Gastroesophageal sphincter (tissue), 4 donors: ENCODE data around the gene KCNK5. TPM values are rescaled to one million over a fixed set of nuclear protein-coding genes. Genes with fewer than 3 reads are reported as not detected.

Source experiments
- ATAC-seq: fragments of 150-250 bp; one replicate; pipeline ENCODE4 v1.9.1; 2016; ENCODE audit warnings: mild to moderate bottlenecking, moderate library complexity
- H3K27ac ChIP-seq, 4 donors: fragments of 200-600 bp; sonication (generic) in 3 of 4; 1 replicate in 3 of 4; 2 replicates in 1 of 4; pipeline ENCODE4 v1.5.1; 2016 to 2019
- H3K27me3 ChIP-seq: fragments of 200-600 bp; sonication (generic); one replicate; pipeline ENCODE4 v1.5.1; 2019
- H3K36me3 ChIP-seq, 2 donors: fragments of 200-600 bp; sonication (generic); one replicate each; pipeline ENCODE4 v1.5.1; 2019; ENCODE audit warnings: control low read depth in 1 of 2
- H3K4me1 ChIP-seq, 3 donors: fragments of 200-600 bp; sonication (generic); 1 replicate in 2 of 3; 2 replicates in 1 of 3; pipeline ENCODE4 v1.5.1; 2016 to 2019; ENCODE audit warnings: control low read depth in 2 of 3
- H3K4me3 ChIP-seq, 2 donors: fragments of 200-600 bp; sonication (generic); one replicate each; pipeline ENCODE4 v1.5.1; 2019; ENCODE audit warnings: mild to moderate bottlenecking in 1 of 2, moderate library complexity in 1 of 2
- H3K9me3 ChIP-seq, 3 donors: fragments of 200-600 bp; sonication (generic); one replicate each; pipeline ENCODE4 v1.5.1; 2017 to 2019; ENCODE audit warnings: control low read depth in 2 of 3
- CTCF ChIP-seq, 4 experiments: fragments of 200-600 bp in 2 of 4; fragments of 450-650 bp in 2 of 4; sonication (generic) in 1 of 4; IDR thresholded peaks; one replicate each; pipeline ENCODE4 v1.5.1; 2017 to 2019; ENCODE audit warnings: antibody characterized with exemption in 4 of 4, mild to moderate bottlenecking in 2 of 4, moderate library complexity in 2 of 4
- EP300 ChIP-seq: sonication (generic); formaldehyde crosslinking; IDR thresholded peaks from one replicate; pipeline ENCODE4 v1.6.1; 2017; ENCODE audit warnings: antibody characterized with exemption, mild to moderate bottlenecking
- POLR2A ChIP-seq, 2 donors: fragments of 450-650 bp; IDR thresholded peaks; one replicate each; pipeline ENCODE4 v1.6.1; 2017; ENCODE audit warnings: antibody characterized with exemption in 2 of 2, mild to moderate bottlenecking in 2 of 2, moderate library complexity in 1 of 2
- POLR2AphosphoS5 ChIP-seq: sonication (generic); formaldehyde crosslinking; IDR thresholded peaks from one replicate; pipeline ENCODE4 v1.6.1; 2017; ENCODE audit warnings: antibody characterized with exemption
- WGBS, 2 donors: methylation state at CpG; one replicate each; pipeline ENCODE4 v1.1.5; 2018; ENCODE audit warnings: low coverage in 1 of 2; 5-methylcytosine and 5-hydroxymethylcytosine counted together
- total RNA-seq, 4 donors: library from RNA; depleted of rRNA; stranded (reverse); fragments of >200 nt; gene quantifications; one replicate each; pipeline ENCODE4 v1.1.0, GENCODE V29; 2016

The KCNK5 gene
- total RNA-seq, 4 donors from 2014 or later = 7.3 to 11.5 (median 8.0) TPM

- TF ChIP-seq EP300 (no peak), POLR2A (IDR thresholded peaks at IDR 0.05) (no peak)
- WGBS, 2 donors = 38% methylated on average over 3 of the region's 5 CpGs; no CpG with 5 or more reads in 1 of the 2 donors
These were observed 56.9 kb downstream of the KCNK5 start for GRCh38 chr6:39172377-39172757.

GRCh38 chr6:39171489-39172376 is 57.5 kb downstream of the KCNK5 start:
- no peak for ATAC-seq
- H3K4me3 ChIP-seq = no peak overlapping the region
- WGBS, 2 donors = 76 to 100% methylated on average over 1 to 3 of the region's 4 CpGs

More at GRCh38 chr6:39172377-39172757, 56.9 kb downstream of the KCNK5 start:
- peaks cover 0 to 26% (median 0%) of the 10 kb centered on the region in 3 donors for H3K9me3 ChIP-seq
- H3K36me3 ChIP-seq = no peaks in the 10 kb centered on the region
- ATAC-seq = no peak
- no peak overlapping the region for H3K27ac ChIP-seq
- peaks cover 10% of the 10 kb centered on the region for H3K27me3 ChIP-seq
- no peaks in the 10 kb centered on the region for H3K4me1 ChIP-seq
- no peak overlapping the region for H3K4me3 ChIP-seq

GRCh38 chr6:39170860-39171259 is 58.4 kb downstream of the KCNK5 start:
- no peak overlapping the region for H3K27ac ChIP-seq
- H3K27me3 ChIP-seq = peaks cover 25% of the 10 kb centered on the region
- peaks cover 0 to 18% (median 0%) of the 10 kb centered on the region in 3 donors for H3K9me3 ChIP-seq
- no peak overlapping the region for H3K4me3 ChIP-seq
- WGBS, 2 donors = 83 to 100% methylated on average over 1 to 3 of the region's 3 CpGs
- peaks cover 0 to 4% (median 0%) of the 10 kb centered on the region in 3 donors for H3K4me1 ChIP-seq
- TF ChIP-seq CTCF (IDR thresholded peaks at IDR 0.05) (no peak), POLR2AphosphoS5 (no peak), EP300 (no peak), POLR2A (IDR thresholded peaks at IDR 0.05) (no peak)
- H3K36me3 ChIP-seq = no peaks in the 10 kb centered on the region
- no peak for ATAC-seq

More at GRCh38 chr6:39171489-39172376, 57.5 kb downstream of the KCNK5 start:
- Histone ChIP-seq H3K36me3 (no peaks in the 10 kb centered on the region), H3K9me3 (peaks cover 0 to 20% (median 0%) of the 10 kb centered on the region in 3 donors), H3K4me1 (no peaks in the 10 kb centered on the region), H3K27me3 (peaks cover 16% of the 10 kb centered on the region), H3K27ac (no peak overlapping the region)
- no peak for TF ChIP-seq EP300
- no peak for TF ChIP-seq CTCF (IDR thresholded peaks at IDR 0.05)
- no peak for TF ChIP-seq POLR2AphosphoS5
- no peak for TF ChIP-seq POLR2A (IDR thresholded peaks at IDR 0.05)

- no peak for TF ChIP-seq POLR2A (IDR thresholded peaks at IDR 0.05)
- TF ChIP-seq CTCF (IDR thresholded peaks at IDR 0.05) = no peak
- no peak for TF ChIP-seq EP300
- TF ChIP-seq POLR2AphosphoS5 = no peak
- peaks cover 0 to 18% (median 0%) of the 10 kb centered on the region in 3 donors for H3K9me3 ChIP-seq
- peaks cover 0 to 4% (median 0%) of the 10 kb centered on the region in 3 donors for H3K4me1 ChIP-seq
- H3K27me3 ChIP-seq = peaks cover 27% of the 10 kb centered on the region
- H3K4me3 ChIP-seq = no peak overlapping the region
- ATAC-seq = no peak
- no peaks in the 10 kb centered on the region for H3K36me3 ChIP-seq
- H3K27ac ChIP-seq = no peak overlapping the region
These were observed 58.9 kb downstream of the KCNK5 start for GRCh38 chr6:39170389-39170788.

GRCh38 chr6:39169448-39170344 is 59.6 kb downstream of the KCNK5 start:
- peaks cover 0 to 18% (median 0%) of the 10 kb centered on the region in 3 donors for H3K9me3 ChIP-seq
- H3K4me1 ChIP-seq = peaks cover 0 to 4% (median 0%) of the 10 kb centered on the region in 3 donors
- H3K27me3 ChIP-seq = peaks cover 27% of the 10 kb centered on the region
- 28 to 34% methylated on average over 2 of the region's 14 CpGs for WGBS, 2 donors
- ATAC-seq = no peak
- H3K4me3 ChIP-seq = no peak overlapping the region
- no peak for TF ChIP-seq CTCF (IDR thresholded peaks at IDR 0.05)
- no peak for TF ChIP-seq EP300
- TF ChIP-seq POLR2A (IDR thresholded peaks at IDR 0.05) = no peak
- TF ChIP-seq POLR2AphosphoS5 = no peak
- no peaks in the 10 kb centered on the region for H3K36me3 ChIP-seq
- H3K27ac ChIP-seq = no peak overlapping the region
